VCaP (cell line): ENCODE results near the gene PODXL.

Experiments
- H3K27ac ChIP-seq: fragments of 450-650 bp; 2 replicates; pipeline ENCODE4 v1.5.1; 2017
- TF ChIP-seq, protein P1 (sequence below): fragments of 450-650 bp; conservative IDR thresholded peaks from 2 replicates; pipeline ENCODE4 v1.5.1; 2017; ENCODE audit warnings: mild to moderate bottlenecking, moderate library complexity

The PODXL gene

DNA sequence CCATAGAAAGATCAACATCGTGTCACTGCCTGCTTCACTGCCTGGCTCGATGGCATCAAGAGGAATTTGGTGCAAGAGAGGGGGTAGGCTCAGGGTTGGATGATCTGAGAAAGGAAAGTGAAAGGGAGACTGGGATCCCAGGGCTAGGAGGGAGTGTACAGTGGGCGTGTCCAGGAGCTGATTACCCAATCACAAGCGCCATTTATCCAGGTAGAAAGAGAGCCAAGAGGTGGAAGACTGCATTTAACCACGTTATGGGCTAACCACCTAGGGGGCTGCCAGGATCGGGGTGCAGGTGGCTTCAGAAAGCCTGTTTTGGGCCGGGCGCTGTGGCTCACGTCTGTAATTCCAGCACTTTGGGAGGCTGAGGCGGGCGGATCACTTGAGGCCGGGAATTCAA lies 10.3 kb downstream of the PODXL start:
- no peak overlapping the region for H3K27ac ChIP-seq
- TF ChIP-seq, protein P1, sequence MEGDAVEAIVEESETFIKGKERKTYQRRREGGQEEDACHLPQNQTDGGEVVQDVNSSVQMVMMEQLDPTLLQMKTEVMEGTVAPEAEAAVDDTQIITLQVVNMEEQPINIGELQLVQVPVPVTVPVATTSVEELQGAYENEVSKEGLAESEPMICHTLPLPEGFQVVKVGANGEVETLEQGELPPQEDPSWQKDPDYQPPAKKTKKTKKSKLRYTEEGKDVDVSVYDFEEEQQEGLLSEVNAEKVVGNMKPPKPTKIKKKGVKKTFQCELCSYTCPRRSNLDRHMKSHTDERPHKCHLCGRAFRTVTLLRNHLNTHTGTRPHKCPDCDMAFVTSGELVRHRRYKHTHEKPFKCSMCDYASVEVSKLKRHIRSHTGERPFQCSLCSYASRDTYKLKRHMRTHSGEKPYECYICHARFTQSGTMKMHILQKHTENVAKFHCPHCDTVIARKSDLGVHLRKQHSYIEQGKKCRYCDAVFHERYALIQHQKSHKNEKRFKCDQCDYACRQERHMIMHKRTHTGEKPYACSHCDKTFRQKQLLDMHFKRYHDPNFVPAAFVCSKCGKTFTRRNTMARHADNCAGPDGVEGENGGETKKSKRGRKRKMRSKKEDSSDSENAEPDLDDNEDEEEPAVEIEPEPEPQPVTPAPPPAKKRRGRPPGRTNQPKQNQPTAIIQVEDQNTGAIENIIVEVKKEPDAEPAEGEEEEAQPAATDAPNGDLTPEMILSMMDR = no peak

DNA sequence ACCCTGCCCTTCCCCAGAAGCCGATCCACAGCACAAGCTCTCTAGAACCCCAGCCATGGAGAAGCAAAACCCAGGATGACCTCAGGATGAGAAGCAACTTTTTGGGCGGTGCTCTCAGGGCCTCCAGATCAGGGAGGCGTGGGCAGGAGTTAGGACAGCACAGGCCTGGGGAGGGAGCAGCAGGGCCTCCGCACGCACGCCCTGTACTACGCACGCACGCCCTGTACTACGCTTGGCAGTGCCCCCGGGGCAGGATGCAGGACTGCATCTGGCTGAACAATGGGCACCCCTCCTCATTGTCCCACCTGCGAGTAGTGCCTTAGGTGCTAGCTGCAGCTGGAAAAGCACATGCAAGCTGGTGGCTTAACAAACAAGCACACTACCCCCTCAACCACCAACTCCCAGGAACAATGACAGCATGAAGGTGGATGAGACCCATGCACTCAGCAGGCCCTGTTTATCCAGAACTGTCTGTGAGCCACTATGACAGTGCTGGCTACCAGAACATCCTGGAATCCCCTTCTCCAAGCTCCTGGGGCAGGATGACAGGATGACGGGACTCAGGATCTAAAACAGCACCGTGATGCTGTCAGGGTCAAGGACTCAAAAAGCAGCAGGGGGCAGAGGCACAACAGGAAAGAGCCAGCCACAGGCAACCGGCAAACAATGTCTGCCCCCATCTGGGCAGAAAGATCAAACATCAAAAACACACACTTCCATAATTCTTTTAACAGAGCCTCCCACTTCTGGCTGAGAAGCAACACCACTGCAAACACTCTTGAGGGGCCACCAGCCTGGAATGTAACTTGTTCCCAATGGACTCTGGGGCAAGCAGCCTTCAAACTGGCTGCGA lies 11.8 kb downstream of the PODXL start:
- TF ChIP-seq, protein P1 = peak; percentile 26; the same call in 1 of the 2 replicates
- H3K27ac ChIP-seq = no peak overlapping the region

DNA sequence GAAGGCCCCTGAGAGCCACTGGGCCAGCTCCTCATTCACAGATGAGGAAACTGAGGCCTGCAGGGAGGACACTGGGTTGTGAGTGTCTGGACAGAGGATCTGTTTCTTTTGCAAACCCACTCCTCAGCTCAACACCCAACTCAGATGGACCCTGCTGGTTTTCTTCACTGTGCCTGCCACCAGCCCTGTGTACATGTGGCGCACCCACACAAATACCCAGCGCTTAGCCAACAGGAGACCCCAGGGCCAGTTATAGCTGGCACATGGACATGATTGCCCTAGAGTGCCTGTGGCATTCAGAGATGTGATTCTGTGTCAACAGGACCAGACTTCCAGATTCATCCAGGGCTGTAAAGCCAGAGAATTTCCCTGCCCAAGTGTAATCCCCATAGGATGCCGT lies 12.4 kb downstream of the PODXL start:
- TF ChIP-seq, protein P1 = no peak
- H3K27ac ChIP-seq = no peak overlapping the region

DNA sequence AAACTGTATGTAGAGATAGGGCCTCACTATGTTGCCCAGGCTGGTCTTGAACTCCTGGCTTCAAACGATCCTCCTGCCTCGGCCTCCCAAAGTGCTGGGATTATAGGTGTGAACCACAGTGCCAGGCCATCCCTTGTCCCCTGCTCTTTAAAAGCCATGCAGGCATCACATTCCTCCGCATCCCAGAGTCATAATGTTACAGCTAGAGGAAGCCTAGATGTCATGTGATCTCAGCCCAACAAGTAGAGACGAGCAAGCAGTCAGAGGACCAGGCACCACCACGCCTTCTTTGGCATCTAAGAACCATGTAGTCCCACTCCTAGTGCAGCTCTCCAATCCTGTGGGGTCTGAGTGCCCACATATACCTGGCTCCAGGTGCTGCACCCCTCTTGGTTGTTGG lies 13.1 kb downstream of the PODXL start:
- H3K27ac ChIP-seq = no peak overlapping the region
- TF ChIP-seq, protein P1 = no peak

DNA sequence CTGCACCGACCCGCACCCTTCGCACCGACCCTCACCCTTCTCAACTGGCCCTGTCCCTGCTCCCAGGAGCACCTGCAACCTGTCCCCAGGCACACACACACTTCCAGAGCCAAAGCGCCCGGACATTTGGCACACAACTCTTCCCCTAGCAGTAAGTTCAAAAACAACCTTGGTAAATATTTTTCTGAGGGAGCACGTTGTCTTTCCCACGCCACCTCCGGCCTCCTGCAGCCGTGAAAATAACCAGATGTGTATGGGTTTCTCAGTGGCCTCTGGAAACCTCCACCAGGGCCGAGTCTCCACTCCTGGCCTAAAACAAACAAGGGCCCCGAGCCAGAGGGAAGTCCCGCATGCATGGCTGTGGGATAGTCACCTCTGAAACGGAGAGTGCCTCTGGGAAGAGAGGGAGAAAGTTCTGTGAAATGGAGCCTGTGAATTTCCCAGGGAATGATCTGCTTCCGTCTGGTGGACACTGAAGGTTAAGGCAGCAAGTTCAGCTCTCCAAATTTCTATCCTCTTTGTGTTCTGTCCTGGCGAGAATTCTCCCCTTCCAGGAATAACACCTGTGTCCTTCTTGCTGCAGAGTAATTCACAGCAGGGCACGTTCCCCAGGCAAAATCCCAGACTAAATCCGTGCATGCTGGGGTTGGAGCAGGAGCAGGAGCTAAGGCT lies 15.8 kb downstream of the PODXL start:
- no peak overlapping the region for H3K27ac ChIP-seq
- TF ChIP-seq, protein P1 = 0 out of 2 replicates have a peak, but pooled peaks have one; percentile 10

DNA sequence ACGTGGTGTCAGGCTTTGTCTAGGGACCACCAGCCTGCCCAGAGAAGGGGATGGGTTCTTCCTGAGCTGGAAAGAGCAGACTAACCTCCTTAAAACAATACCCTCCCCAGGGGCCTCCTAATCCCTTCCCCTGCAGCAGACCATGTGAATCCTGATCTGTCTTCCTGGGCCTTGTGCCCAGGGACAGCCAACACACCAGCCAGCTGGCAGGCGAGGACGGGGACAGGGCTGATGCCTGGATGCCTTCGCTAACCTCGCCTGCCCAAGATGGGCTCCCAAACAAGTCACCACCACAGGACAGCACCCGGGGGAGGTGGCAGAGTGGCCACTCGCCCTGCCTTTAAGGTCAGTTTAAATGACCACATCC lies 17.6 kb downstream of the PODXL start:
- TF ChIP-seq, protein P1 = no peak
- H3K27ac ChIP-seq = no peak overlapping the region

DNA sequence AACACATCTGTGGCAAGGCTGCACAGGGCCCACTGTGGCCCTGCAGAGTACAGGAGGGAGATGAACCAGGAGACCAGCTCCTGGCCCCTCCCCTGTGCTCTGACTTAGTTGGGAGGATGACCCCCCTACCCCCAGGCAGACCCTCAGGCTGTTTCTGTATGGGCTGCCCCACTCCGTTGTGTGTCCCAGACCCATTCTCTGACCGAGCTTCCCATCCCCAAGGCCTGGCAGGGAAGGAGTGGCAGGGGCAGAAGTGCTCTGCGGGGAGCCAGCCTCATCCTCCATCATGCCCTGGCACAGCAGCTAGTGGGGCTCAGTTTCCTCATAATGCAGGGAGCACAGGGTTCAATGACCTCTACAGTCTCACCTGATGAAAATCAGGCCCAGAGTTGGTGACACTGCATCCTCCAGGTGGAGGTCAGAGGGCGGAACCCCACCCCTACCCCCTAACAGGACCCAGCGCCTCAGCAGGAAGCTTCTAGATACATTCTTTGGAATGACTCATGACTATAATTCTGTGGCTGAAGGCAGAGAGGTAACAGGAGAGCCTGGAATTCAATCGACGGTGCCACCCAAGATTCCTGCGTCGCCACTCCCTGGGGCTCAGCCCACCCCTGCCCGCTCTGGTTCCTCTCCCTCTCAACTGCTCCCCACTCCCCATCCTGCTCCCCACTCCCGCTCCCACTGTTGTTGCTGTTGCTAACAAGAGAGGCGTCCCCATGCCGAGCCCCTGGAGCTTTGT lies 18.2 kb downstream of the PODXL start:
- TF ChIP-seq, protein P1 = no peak

More for the DNA sequence above, 18.2 kb downstream of the PODXL start:
- no peak overlapping the region for H3K27ac ChIP-seq
